ENCODE data around the gene MMAA.
"Not testable (repeated sequence)": the region's sequence is repeated elsewhere in the genome, so short reads cannot be mapped to it uniquely, and the experiment has no call there.

MMAA gene

DNA sequence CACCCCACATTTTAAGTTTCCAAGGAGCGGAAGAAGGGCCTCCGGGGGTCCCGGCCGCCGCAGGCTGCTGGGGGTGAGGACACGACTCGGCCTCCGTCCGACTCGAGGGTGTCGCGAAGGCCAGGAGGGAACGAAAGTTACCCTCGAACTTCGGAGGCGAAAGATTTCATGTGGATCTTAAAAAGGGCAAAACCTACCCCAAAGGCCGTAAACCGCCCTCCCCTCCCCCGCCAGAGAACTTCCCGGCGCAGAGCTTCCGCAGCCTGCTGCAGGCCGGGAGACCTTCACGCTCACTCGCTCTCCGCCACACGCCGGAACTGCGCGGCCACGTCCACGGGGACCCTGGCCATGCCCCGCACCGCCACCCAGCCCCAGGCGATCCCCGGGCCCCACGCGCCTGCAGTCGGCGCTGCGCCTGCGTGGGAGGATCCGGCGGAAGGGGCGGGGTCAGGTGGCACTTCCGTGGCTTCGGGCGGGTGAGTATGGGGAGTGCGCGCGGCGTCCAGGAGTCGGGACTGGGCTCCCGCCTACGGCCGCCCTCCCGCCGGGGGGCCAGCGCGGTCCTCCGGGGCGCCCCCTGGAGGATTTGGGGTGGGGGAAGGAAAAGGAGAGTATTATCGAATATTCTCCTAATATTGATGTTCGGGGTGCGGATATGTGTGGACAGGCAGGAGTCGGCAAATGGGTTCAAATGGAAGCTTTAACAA, at the start of gene MMAA:
Gene MMAA, plus strand, starts transcription at position 454 of the 707 bp plus-strand sequence. CDS start 19,755 bp downstream, outside the sequence.
- peak; percentile 70 to 86 for DNase-seq

DNA sequence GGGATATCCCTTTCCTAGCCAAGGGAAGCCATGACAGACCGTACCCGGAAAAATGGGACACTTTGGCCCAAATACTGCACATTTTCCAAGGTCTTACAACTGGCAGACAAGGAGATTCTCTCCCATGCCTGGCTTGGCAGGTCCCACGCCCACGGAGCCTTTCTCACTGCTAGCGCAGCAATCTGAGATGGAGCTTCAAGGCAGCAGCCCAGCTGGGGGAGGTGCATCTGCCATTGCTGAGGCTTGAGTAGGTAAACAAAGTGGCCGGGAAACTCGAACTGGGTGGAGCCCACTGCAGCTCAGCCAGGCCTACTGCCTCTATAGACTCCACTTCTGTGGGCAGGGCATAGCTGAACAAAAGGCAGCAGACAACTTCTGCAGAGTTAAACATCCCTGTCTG, 44.6 kb upstream of the MMAA start:
- not testable (repeated sequence) for DNase-seq

DNA sequence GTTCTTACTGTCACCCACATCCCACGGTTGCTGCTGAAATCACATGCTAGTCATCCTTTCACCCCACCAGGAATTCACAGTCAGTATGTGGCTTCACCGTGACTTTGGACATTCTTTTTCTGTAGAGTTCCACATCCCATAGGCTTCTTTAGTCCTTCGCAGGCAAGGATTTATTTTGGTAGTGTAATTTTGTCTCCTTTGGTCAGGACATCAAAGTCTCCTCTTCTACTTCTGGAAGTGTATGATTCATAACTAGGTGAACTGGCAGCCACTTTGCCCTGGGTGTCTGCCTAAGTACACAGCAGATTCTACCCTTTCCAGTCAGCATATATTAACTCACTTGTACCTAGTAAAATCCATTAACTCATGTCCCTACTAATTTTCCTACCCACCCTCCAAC, 38.3 kb upstream of the MMAA start:
- no peak for DNase-seq

DNA sequence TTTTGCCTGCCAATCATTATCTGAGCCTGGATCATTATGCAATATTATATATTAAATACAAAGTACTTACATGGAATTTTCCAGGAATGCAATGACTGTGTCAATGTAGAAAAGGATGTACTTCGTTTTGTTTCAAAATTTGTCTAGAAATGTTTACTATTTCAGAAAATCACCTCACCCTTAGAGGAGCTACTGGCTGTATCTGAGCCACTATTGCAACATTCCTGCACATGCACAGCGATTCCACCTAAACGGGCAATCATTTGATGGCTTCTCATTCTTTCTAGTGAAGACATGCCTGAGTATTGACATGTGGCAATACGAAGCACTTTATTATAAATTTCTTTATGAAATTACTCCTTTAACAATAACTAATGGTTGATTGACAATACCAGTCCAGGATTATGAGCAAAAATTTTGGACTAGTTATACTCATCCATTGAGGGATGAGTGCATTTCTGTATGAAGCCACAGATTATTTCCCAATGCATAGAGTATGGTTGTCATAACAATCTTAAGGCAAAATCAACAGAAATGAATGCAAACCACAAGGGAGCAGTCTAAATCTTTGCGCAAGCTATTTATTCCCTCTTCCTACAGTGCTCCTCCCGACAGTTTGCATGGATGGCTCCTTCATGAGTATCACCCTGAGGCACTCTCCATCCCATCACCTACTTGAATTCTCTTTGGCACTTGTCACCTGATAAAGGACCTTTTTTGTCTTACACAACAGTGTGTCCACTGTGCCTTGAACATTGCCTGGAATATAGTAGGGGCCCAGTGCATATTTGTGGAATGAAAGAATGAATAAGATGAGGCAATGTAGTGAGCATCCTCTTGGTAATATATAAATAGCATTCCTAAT, 35.8 kb upstream of the MMAA start:
- DNase-seq, result no peak

DNA sequence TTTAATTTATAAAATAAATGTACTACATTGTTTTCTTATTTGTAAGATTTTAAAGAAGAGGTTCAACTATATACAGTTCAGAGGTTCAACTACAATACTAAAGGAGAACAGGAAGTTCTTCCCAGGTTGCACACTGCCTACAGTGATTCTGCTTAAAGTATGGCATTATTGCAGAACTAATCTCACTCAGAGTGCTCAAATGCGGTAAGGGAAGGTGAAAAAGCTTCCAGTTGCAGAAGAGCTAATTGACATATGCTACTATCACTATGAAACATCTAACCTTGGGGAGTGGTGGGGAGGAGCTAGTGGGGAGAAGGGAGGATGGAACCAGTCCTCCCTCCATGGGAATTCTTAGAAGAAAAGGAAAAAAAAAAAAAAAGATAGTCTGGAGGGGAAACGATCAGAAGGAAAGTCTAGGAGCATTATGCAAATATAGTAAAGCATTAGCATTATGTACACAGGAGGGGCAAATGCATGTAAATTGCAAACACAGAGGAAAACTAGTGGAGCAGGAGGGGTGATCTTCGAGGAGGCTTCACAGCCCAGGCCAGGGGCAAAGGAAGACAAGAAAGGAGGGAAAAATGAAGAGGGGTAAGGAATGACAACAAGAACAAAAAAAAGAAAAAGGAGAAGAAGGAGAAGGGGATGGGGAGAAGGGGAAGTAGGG, 32.0 kb upstream of the MMAA start:
- no peak for DNase-seq

DNA sequence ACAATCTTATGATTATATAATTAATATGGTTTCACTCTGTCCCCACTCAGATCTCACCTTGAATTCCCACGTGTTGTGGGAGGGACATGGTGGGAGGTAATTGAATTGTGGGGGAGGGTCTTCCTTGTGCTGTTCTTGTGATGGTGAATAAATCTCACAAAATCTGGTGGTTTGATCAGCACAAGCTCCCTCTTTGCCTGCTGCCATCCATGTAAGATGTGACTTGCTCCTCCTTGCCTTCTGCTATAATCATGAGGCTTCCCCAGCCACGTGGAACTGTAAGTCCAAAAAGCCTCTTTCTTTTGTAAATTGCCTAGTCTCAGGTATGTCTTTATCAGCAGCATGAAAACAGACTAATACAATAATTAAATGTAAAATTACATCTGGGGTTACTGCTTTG, 29.8 kb upstream of the MMAA start:
- not testable (repeated sequence) for DNase-seq

DNA sequence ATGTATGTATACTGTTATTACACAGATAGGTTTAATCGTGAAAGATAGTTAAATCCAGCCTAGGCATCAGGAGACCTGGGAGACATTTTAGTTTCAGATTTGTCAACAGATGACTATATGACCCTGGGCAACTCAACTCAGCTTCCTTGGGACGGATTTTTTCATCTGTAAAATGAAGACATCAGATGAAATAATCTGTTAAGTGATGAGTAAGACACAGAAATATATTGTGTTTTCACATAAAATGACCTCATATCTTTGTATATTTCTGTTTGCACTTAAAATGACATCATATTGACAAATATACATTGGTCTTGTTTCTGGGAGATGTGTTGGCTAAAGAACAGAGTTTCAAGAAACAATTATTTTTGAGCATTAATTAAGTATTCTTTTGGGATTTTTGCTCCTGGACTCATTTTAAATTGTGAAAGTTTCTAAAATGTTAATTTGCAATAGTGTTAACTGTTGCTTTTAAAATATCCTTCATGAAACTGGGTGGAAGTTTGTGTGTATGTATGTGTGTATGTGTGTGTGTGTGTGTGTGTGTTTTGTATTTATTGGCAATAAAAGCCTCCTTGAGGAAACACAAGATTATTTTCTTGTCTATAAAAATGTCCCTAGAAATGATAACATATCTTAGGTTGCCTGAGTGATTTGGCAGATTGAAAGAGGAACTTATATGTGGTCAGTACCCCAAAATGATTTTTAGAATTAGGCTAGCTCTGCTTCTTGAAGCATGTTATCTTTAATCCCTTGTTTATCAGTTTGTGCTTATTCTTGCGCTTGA, 29.1 kb upstream of the MMAA start:
- DNase-seq, result no peak

DNA sequence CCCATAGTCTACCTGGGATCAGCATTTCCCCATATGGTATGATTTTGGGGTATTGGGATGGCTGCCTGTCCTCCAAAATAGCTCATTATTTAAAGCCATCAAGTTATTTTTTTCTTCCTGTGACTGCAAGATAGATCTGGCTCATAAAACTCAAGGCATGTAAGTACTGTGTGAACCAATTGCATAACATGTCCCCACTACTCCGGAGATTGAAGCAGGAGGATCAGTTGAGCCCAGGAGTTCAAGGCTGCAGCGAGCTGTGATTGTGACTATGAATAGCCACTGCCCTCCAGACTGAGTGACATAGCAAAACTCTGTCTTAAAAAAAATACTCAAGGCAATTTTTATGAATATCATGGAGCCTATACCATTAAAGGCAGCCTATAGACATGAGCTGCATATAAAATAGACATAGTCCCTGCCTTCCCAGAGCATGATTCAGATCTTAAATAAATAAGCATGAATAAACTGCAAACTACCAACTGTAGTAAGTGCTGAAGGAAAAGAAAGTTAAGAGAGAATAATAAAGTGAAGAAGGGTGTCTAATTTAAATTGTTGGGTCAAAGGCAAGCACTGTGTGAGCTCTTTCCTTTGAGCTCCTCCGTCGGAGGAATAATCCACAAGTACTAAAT, 16.9 kb upstream of the MMAA start:
- no peak for DNase-seq

DNA sequence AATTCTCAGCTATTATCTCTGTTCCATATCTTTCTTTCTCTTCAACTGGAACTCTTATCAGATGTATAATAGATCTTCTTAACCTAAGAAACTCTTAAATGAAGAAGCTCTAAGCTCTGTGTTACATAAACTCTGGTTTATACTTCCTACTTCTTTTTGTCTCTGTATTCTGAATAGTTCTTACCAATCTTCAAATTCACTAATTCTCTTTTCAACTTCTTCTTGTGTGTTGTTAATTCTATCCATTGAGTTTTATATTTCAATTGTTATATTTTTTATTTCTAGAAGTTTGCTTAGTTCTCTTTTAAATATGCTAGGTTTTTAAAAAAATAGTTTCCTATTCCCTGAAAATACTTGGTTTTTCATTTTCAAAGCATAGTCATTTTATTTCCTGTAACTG, 13.2 kb upstream of the MMAA start:
- DNase-seq, result no peak

DNA sequence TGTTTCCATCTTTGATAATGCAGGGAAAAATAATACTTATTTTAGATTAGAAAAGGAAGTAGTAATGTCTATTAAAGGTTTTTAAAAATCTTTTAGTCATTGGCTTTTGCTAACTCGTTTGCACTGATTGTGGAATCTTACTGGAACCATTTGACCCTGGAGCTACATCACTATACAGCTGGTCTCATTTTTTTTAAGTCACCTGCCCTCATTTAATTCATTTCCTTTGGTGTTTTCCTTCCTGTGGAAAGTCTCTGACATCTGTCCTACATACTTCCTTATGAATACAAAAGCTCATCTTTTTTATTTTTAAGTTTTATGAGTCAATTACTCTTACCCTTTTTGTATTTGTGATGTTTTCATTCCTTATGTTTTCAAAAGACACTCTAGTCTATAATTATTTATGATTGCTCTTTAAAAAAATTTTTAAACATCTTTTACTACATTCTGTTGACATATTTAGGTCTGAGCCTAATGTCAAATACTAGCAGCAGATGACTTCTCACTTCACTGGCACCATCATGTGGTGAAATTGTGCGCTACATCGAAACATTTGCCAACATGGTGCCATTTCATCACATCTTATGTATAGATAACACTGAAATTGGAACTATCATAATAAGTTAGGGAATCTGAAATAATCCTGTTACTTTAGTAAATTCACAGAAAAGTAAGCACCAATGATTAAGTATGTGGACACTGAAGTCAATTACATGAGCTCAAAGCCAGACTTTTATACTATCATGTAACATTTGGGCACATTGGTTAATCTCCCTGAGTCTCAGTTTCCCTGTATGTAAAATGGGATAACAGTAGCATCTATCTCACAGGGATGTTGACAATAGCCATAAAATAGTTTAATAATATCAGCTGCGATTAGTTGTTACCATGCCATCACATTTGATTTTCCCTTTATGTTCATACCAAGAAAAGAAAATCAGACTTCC, 9.4 kb upstream of the MMAA start:
- peak; percentile 48 to 62 for DNase-seq

DNA sequence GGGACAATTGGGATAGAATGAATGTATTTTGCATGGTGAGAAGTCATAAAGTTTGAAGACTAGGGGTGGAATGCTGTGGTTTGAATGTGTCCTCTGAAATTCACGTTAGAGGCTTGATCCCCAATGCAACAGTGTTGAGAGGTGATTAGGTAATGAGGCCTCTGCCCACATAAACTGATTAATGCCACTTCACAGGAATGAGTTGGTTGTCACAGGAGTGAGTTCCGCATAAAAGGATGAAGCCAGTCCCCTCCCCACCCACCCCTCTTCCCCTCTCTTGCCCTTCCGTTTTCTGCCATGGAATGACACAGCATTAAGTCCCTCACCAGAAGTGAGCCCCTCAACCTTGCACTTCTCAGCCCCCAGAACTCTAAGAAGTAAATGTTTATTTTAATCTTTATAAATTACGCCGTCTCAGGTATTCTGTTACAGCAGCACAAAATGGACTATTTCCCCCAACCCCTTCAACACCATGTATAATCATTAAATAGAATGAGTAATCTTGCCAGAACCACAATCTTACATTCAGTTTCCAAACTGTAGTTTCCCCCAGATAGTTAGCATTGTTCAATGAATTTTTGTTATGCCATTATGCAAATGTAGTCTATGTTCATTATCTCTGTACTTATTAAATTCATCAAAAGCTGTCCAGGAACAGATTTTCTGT, 5.5 kb upstream of the MMAA start:
- DNase-seq, result no peak

DNA sequence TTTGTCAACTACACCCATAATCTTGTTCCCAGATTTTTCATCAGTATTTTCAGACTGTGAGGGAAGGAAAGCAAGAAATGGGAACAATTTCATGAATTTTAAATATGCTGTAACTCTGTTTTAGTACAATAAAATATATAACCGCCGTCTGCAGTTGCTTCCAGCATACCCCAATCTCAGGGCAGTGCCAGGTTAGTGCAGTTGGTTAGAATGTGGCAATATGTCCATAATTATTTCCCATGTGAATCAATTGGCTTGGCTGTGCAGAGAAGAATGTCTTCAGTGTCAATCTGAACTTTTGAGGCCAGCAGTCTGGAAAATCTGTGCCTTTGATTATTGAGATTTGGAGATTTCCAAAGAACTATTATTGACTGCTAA, 5.0 kb upstream of the MMAA start:
- DNase-seq, result no peak

DNA sequence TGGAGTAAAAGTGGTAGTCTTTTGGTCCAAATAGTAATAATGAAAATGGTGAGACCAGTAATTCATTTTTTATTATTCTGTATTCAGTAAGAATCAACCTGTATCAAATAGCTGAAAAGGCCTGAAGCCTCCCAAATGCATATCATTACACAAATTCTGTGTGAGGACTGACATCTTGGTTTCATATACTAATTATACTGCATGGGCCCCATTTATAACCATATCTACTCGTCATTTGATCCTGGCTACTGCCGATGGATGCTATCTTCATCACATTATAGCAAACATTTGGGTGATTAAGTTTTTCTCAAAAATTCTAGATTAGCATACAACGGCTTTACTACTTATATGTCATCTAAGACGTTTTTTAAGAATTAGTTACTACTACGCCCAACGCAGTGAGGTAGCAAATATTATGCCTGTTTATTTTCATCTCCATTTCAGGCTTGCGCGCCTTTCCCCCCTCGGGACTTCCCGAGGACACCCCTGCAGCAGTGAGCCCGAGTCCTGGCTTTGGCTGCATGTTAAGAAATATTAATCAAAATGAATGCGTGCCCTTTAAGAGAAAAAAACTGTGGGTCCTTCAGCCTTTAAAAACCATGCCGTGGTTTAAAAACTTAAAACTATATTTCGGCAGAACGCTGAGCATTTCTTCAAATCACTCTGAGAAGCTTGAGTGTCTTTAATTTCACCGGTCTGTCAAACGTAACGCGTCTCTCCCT, 814 bp upstream of the MMAA start:
- DNase-seq, result peak in 1 of 2 experiments; percentile 24

DNA sequence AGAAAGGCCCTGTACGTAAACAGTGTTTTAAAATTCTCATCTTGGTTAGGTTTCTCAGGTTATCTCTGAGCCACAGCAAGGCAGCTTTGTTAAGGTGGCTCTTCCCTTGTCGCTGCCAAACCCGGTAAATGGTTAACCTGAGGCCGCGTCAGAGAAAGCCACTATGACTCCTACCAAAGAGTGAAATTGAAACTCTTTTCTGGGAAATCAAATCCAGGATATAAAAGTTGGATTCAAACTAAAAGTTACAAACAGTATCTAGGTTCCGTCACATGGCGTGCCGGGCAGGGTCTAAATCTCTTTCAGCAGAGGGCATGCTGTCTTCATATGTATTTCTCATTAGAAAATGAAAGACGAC, 433 bp downstream of the MMAA start:
- DNase-seq, result peak; percentile 55 to 66

DNA sequence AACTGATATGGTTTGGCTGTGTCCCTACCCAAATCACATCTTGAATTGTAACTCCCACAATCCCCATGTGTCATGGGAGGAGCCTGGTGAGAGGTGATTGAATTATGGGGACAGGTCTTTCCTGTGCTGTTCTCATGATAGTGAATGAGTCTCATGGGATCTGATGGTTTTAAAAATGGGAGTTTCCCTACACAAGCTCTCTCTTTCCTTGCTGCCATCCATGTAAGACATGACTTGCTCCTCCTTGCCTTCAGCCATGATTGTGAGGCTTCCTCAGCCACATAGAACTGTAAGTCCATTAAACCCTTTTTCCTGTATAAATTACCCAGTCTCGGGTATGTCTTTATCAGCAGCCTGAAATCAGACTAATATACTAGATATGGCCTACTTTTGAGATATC, 2.9 kb downstream of the MMAA start:
- DNase-seq, result not testable (repeated sequence)

DNA sequence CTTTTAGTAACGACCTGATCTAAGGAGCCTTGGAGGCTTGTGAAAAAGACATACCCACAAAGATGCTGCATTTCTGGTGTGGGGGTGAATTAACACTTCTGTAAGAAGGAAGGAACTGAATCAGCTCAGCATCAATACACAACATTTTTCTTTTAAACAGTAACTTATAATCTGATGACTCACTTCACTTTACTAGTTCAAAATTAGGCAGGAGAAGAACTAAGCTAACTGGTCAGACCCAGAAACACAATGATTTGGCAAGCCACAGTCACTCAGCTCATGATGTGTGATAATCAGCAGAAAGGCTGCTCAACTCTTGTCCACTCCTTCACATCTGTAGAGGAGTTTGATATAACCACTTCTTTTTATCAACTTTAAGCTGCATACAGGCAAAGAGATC, 4.6 kb downstream of the MMAA start:
- DNase-seq, result no peak

DNA sequence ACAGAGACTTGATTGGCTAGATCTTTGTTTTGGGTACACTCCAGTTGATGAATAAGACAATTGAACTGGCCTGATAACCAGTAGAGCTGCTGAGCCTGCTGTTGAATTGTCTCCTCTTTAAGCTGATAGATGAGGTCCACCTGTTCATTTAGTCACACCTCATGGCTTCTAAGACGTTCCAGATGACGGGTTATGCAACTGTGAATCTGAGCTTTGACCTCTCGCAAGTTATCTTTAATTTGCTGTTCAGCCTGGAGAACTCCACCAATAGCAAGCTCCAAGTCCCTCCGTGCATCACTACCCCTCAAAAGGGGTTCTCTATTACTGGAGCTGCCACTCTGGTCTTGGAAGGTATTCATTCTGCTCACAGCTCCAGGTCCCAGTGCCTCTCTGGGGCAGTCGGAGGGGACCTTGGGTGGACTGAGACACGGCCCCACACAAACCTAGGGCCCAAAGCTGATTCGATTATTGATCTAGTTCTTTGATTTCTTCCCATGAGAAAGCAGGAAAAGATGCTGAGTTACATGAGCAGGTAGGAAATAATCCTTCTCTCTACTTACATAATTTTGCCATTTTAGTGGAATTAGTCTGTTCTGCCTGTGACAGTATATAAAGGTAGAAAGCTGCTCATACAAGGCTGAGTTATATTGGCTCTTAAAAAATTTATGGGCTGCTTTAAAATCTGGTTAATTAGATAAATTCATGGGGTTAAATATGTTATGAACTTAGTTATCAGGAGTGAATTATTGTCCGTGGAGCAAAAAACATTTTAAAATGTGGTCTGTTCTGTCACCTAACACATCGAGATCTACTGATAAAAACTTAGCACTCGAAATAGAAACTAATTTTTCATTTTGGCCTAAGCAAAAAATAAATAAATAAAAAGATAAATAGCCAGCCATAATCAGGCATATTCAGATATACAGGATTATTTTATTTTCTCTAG, 6.8 kb downstream of the MMAA start:
- no peak for DNase-seq

DNA sequence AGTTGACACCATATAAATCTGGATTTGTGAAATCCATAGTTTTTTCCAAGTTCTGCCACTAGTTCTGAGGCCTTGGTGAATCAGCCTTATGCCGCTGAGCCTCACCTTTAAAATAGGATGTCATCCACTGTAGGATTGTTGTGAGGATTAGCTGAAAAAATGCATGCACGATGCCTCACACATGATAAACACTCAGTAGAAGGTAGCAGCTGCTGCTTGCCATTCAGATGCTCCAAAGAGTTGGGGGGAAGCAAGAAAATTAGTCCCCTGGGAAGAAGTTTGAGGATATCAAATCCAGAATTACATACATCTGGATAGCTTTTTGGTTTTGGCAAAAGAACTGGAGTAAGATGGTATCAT, 7.4 kb downstream of the MMAA start:
- no peak for DNase-seq

DNA sequence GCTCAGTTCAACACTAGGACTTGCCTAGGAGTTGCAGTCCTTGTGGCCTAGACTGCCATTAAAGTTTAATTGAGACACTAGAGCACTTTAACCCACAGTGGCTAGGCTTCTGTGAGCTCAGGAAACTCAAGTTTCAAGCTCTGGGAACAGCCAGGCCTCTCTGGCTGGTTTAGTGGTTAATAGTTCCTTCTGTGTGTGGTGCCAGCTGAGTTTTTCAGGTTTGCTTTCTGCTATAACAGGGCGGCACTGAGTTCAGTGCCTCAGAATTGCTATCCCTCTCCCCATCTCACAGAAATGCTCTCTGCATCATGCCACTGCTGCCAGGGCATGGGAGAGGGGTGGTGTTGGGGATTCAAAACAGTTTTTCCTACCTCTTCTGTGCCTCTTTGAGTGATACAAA, 15.9 kb downstream of the MMAA start:
- DNase-seq, result no peak

Measured in AML-193 (cell line).